ENCODE data around the gene NCOA1.

NCOA1 gene

DNA sequence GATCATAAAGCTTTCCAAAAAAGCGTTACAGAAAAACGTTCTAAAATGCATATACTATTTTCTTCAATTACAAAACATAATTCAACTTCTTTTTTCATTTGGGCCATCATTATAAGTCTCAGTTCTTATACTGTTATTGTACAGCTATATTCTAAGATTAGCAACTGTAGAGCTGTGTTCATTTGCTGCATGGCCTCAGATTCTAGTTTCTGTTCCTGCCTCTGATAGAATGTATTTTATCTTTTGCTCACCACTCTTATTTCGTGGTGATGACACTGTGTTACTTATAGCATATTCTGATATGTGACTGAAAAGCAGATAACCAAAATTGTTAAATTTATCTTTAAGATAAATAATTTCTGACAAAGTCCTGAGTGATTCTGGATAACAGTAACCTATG lies 234.9 kb downstream of the NCOA1 start:
- Histone ChIP-seq H3K4me3 (ENCODE audit: control insufficient read depth in 1 of 7, extremely low read depth in 1 of 7, insufficient read depth in 4 of 7, low read depth in 2 of 7, low read length in 6 of 7) (no peak overlapping the region), H3K27ac (ENCODE audit: insufficient read depth in 1 of 2, low read depth in 1 of 2, low read length in 2 of 2, poor library complexity in 1 of 2, severe bottlenecking in 2 of 2) (no peak overlapping the region), H3K27me3 (replicated peaks in 2 of 5; ENCODE audit: control insufficient read depth in 4 of 5, insufficient read depth in 5 of 5, low read length in 4 of 5) (no peaks in the 10 kb centered on the region), H3K36me3 (ENCODE audit: control insufficient read depth in 4 of 4, insufficient read depth in 4 of 4, low read length in 3 of 4) (peaks cover 12 to 21% (median 15%) of the 10 kb centered on the region in 4 experiments), H3K4me1 (ENCODE audit: control extremely low read depth in 1 of 4, control insufficient read depth in 4 of 4, insufficient read depth in 4 of 4, low read length in 3 of 4) (no peaks in the 10 kb centered on the region), H3K9me3 (ENCODE audit: control extremely low read depth in 1 of 5, control insufficient read depth in 4 of 5, insufficient read depth in 2 of 5, low read depth in 1 of 5, low read length in 4 of 5) (no peaks in the 10 kb centered on the region)
- ChIA-PET CTCF (no interaction called here), POLR2A (no interaction called here)
- no peak for DNase-seq
- no CpG with 5 or more reads among the region's 3 CpGs for WGBS (ENCODE audit: insufficient coverage)

DNA sequence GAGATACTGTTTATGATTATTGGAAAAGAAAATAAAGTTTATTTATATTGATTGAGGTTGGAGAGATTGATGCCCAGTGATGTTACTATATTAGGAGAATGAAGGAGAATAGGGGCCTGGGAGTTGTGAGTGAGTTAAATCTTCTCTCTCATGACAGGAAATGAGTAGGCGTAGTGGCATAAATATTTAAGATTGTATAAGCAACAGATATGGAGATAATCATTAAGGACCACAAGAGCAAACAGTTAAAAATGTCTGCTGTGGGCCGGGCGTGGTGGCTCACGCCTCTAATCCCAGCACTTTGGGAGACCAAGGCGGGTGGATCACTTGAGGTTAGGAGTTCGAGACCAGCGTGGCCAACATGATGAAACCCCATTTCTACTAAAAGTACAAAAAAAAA lies 239.4 kb downstream of the NCOA1 start:
- Histone ChIP-seq H3K4me1 (ENCODE audit: control extremely low read depth in 1 of 4, control insufficient read depth in 4 of 4, insufficient read depth in 4 of 4, low read length in 3 of 4) (no peaks in the 10 kb centered on the region), H3K27ac (ENCODE audit: insufficient read depth in 1 of 2, low read depth in 1 of 2, low read length in 2 of 2, poor library complexity in 1 of 2, severe bottlenecking in 2 of 2) (no peak overlapping the region), H3K4me3 (ENCODE audit: control insufficient read depth in 1 of 7, extremely low read depth in 1 of 7, insufficient read depth in 4 of 7, low read depth in 2 of 7, low read length in 6 of 7) (no peak overlapping the region), H3K36me3 (ENCODE audit: control insufficient read depth in 4 of 4, insufficient read depth in 4 of 4, low read length in 3 of 4) (peaks cover 13 to 30% (median 23%) of the 10 kb centered on the region in 4 experiments), H3K9me3 (ENCODE audit: control extremely low read depth in 1 of 5, control insufficient read depth in 4 of 5, insufficient read depth in 2 of 5, low read depth in 1 of 5, low read length in 4 of 5) (no peaks in the 10 kb centered on the region), H3K27me3 (replicated peaks in 2 of 5; ENCODE audit: control insufficient read depth in 4 of 5, insufficient read depth in 5 of 5, low read length in 4 of 5) (no peaks in the 10 kb centered on the region)
- 90% methylated on average over 2 of the region's 7 CpGs for WGBS (ENCODE audit: insufficient coverage)
- ChIA-PET CTCF (no interaction called here), POLR2A (interaction anchor here (0.7 kb wide), 1 partner anchor 58 kb away, joined by 6 read pairs; no protein-coding TSS in a partner anchor)
- no peak for DNase-seq

DNA sequence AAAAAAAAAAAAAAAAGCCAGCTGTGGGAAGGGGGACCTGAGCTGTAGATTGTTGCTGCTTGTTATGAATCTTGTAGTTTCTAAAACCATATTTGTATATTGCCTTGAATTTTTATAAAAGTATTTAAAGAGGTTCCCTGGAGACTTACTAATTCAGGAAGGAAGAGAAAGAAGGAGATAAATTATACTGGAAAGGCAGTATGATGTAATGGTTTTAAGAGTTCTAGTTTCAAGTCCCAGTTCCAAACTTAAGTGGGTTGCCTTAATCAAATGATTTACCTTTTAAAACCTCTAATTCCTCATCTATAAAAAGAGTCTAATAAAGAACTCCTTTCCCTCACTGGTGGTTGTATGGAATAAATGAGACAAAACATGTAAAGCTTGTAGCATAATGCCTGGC lies 240.0 kb downstream of the NCOA1 start:
- no peak overlapping the region for H3K27ac ChIP-seq (ENCODE audit: insufficient read depth in 1 of 2, low read depth in 1 of 2, low read length in 2 of 2, poor library complexity in 1 of 2, severe bottlenecking in 2 of 2)
- POLR2A ChIA-PET = interaction anchor here (0.7 kb wide), 1 partner anchor 59 kb away, joined by 6 read pairs; no protein-coding TSS in a partner anchor

DNA sequence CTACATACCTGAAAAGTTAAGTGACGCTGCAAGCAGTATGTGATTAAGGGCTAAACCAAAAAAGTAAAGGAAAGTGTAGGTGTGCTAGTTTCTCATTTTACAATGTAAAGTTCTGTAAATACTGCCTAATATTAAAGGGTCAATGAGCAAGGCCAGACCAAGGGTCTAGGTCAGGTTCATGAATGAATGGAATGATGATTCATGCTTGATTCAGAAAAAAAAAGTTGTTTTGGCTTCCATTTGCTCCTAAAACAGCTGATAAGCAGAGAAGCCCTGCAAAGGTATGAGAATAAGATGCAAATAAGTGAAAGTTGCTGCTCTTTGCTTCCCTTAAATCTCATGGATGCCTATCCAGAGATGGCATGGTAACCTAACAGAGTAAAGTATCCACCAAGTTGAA lies 240.9 kb downstream of the NCOA1 start:
- Histone ChIP-seq H3K27me3 (replicated peaks in 2 of 5; ENCODE audit: control insufficient read depth in 4 of 5, insufficient read depth in 5 of 5, low read length in 4 of 5) (no peaks in the 10 kb centered on the region), H3K4me3 (ENCODE audit: control insufficient read depth in 1 of 7, extremely low read depth in 1 of 7, insufficient read depth in 4 of 7, low read depth in 2 of 7, low read length in 6 of 7) (no peak overlapping the region), H3K9me3 (ENCODE audit: control extremely low read depth in 1 of 5, control insufficient read depth in 4 of 5, insufficient read depth in 2 of 5, low read depth in 1 of 5, low read length in 4 of 5) (no peaks in the 10 kb centered on the region), H3K4me1 (ENCODE audit: control extremely low read depth in 1 of 4, control insufficient read depth in 4 of 4, insufficient read depth in 4 of 4, low read length in 3 of 4) (no peaks in the 10 kb centered on the region), H3K36me3 (ENCODE audit: control insufficient read depth in 4 of 4, insufficient read depth in 4 of 4, low read length in 3 of 4) (peaks cover 10 to 30% (median 23%) of the 10 kb centered on the region in 4 experiments), H3K27ac (ENCODE audit: insufficient read depth in 1 of 2, low read depth in 1 of 2, low read length in 2 of 2, poor library complexity in 1 of 2, severe bottlenecking in 2 of 2) (no peak overlapping the region)
- no CpG with 5 or more reads among the region's 1 CpG for WGBS (ENCODE audit: insufficient coverage)
- ChIA-PET POLR2A (no interaction called here), CTCF (no interaction called here)
- no peak for DNase-seq

More for the DNA sequence above, 240.0 kb downstream of the NCOA1 start:
- CTCF ChIA-PET = no interaction called here
- Histone ChIP-seq H3K4me1 (ENCODE audit: control extremely low read depth in 1 of 4, control insufficient read depth in 4 of 4, insufficient read depth in 4 of 4, low read length in 3 of 4) (no peaks in the 10 kb centered on the region), H3K9me3 (ENCODE audit: control extremely low read depth in 1 of 5, control insufficient read depth in 4 of 5, insufficient read depth in 2 of 5, low read depth in 1 of 5, low read length in 4 of 5) (no peaks in the 10 kb centered on the region), H3K36me3 (ENCODE audit: control insufficient read depth in 4 of 4, insufficient read depth in 4 of 4, low read length in 3 of 4) (peaks cover 10 to 30% (median 23%) of the 10 kb centered on the region in 4 experiments), H3K4me3 (ENCODE audit: control insufficient read depth in 1 of 7, extremely low read depth in 1 of 7, insufficient read depth in 4 of 7, low read depth in 2 of 7, low read length in 6 of 7) (no peak overlapping the region), H3K27me3 (replicated peaks in 2 of 5; ENCODE audit: control insufficient read depth in 4 of 5, insufficient read depth in 5 of 5, low read length in 4 of 5) (no peaks in the 10 kb centered on the region)
- DNase-seq = no peak

DNA sequence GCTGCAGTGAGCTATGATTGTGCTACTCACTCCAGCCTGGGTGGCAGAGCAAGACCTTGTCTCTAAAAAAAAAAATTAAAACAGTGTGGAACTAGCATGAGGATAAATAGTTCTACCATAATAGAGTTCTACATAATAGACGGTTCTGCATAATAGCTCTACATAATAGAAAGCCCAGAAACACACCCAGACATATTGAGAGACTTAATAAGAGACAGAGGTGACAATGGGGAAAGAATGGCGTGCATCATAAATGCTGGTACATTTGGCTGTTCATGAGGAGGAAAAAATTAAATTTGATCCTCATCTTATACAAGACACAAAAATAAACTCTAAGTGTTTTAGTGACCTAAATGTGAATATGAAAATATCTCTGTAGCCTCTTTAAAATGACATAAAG lies 243.7 kb downstream of the NCOA1 start:
- Histone ChIP-seq H3K4me1 (ENCODE audit: control extremely low read depth in 1 of 4, control insufficient read depth in 4 of 4, insufficient read depth in 4 of 4, low read length in 3 of 4) (no peaks in the 10 kb centered on the region), H3K27me3 (replicated peaks in 2 of 5; ENCODE audit: control insufficient read depth in 4 of 5, insufficient read depth in 5 of 5, low read length in 4 of 5) (no peaks in the 10 kb centered on the region), H3K9me3 (ENCODE audit: control extremely low read depth in 1 of 5, control insufficient read depth in 4 of 5, insufficient read depth in 2 of 5, low read depth in 1 of 5, low read length in 4 of 5) (no peaks in the 10 kb centered on the region), H3K27ac (ENCODE audit: insufficient read depth in 1 of 2, low read depth in 1 of 2, low read length in 2 of 2, poor library complexity in 1 of 2, severe bottlenecking in 2 of 2) (no peak overlapping the region), H3K36me3 (ENCODE audit: control insufficient read depth in 4 of 4, insufficient read depth in 4 of 4, low read length in 3 of 4) (peaks cover 5 to 21% (median 12%) of the 10 kb centered on the region in 4 experiments), H3K4me3 (ENCODE audit: control insufficient read depth in 1 of 7, extremely low read depth in 1 of 7, insufficient read depth in 4 of 7, low read depth in 2 of 7, low read length in 6 of 7) (no peak overlapping the region)
- POLR2A ChIA-PET = no interaction called here
- CTCF ChIA-PET = no interaction called here
- DNase-seq = no peak
- WGBS (ENCODE audit: insufficient coverage) = no CpG with 5 or more reads among the region's 2 CpGs

DNA sequence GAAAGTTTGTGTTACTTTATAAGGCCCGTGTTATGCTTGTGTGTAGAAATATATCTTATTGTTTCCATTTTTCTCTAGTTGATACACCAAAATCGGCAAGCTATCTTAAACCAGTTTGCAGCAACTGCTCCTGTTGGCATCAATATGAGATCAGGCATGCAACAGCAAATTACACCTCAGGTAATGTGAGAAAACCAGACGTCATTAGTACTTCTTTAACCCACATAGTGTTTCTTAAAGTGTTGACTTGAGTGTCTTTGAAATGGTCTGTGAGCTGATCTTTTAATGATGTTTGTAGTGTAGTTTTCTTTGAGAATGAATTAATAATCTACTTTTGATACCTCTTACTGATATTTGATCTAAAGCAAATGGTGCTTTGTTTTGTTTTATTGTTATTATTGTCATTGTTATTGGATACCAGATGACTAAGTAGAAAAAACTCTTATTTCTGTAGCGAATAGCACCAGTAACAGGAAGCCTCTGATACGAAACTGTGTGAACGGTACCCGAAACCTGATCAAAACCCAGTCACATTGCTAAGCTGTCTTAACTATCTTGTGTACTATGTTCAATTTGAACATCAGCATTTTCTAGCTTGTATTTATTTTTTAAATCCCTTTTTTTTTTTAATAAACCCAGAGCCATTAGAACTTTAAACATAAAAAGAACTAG lies 248.4 kb downstream of the NCOA1 start:
- Histone ChIP-seq H3K9me3 (ENCODE audit: control extremely low read depth in 1 of 5, control insufficient read depth in 4 of 5, insufficient read depth in 2 of 5, low read depth in 1 of 5, low read length in 4 of 5) (no peaks in the 10 kb centered on the region), H3K4me1 (ENCODE audit: control extremely low read depth in 1 of 4, control insufficient read depth in 4 of 4, insufficient read depth in 4 of 4, low read length in 3 of 4) (no peaks in the 10 kb centered on the region), H3K27me3 (replicated peaks in 2 of 5; ENCODE audit: control insufficient read depth in 4 of 5, insufficient read depth in 5 of 5, low read length in 4 of 5) (no peaks in the 10 kb centered on the region), H3K36me3 (ENCODE audit: control insufficient read depth in 4 of 4, insufficient read depth in 4 of 4, low read length in 3 of 4) (peaks cover 2 to 23% (median 14%) of the 10 kb centered on the region in 4 experiments), H3K4me3 (ENCODE audit: control insufficient read depth in 1 of 7, extremely low read depth in 1 of 7, insufficient read depth in 4 of 7, low read depth in 2 of 7, low read length in 6 of 7) (no peak overlapping the region), H3K27ac (ENCODE audit: insufficient read depth in 1 of 2, low read depth in 1 of 2, low read length in 2 of 2, poor library complexity in 1 of 2, severe bottlenecking in 2 of 2) (no peak overlapping the region)
- ChIA-PET CTCF (interaction anchor here (1.2 kb wide), 1 partner anchor 9 kb away, joined by 3 read pairs; no protein-coding TSS in a partner anchor), POLR2A (no interaction called here)
- 100% methylated on average over 5 of the region's 7 CpGs for WGBS (ENCODE audit: insufficient coverage)
- DNase-seq = no peak

DNA sequence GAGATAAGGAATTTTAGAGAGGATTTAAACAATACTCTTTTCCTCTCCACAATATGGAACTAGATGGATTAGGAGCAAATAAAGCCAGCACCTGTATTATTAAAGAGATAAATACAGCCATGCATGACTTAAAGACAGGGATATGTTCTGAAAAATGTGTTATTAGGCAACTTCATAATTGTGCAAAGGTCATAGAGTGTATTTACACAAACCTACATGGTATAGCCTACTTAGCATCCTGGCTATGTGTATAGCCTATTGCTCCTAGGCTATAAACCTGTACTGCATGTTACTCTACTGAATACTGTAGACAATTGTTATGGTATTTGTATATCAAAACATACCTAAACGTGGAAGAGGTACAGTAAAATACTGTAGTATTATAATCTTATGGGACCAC lies 249.1 kb downstream of the NCOA1 start:
- no CpG with 5 or more reads among the region's 1 CpG for WGBS (ENCODE audit: insufficient coverage)

More for the DNA sequence above, 249.1 kb downstream of the NCOA1 start:
- ChIA-PET CTCF (no interaction called here), POLR2A (no interaction called here)
- Histone ChIP-seq H3K9me3 (ENCODE audit: control extremely low read depth in 1 of 5, control insufficient read depth in 4 of 5, insufficient read depth in 2 of 5, low read depth in 1 of 5, low read length in 4 of 5) (no peaks in the 10 kb centered on the region), H3K36me3 (ENCODE audit: control insufficient read depth in 4 of 4, insufficient read depth in 4 of 4, low read length in 3 of 4) (peaks cover 2 to 23% (median 14%) of the 10 kb centered on the region in 4 experiments), H3K4me1 (ENCODE audit: control extremely low read depth in 1 of 4, control insufficient read depth in 4 of 4, insufficient read depth in 4 of 4, low read length in 3 of 4) (no peaks in the 10 kb centered on the region), H3K27ac (ENCODE audit: insufficient read depth in 1 of 2, low read depth in 1 of 2, low read length in 2 of 2, poor library complexity in 1 of 2, severe bottlenecking in 2 of 2) (no peak overlapping the region), H3K4me3 (ENCODE audit: control insufficient read depth in 1 of 7, extremely low read depth in 1 of 7, insufficient read depth in 4 of 7, low read depth in 2 of 7, low read length in 6 of 7) (no peak overlapping the region), H3K27me3 (replicated peaks in 2 of 5; ENCODE audit: control insufficient read depth in 4 of 5, insufficient read depth in 5 of 5, low read length in 4 of 5) (no peaks in the 10 kb centered on the region)
- no peak for DNase-seq

Data from common myeloid progenitor, CD34-positive (primary cell).